Neural progenitor cell (in vitro differentiated cells): Measurements from ENCODE around the gene ITGA1. TPM values are rescaled to one million over a fixed set of nuclear protein-coding genes. Genes with fewer than 3 reads are reported as not detected.

Experiments used
- DNase-seq: peaks from one replicate; pipeline ENCODE4 v3.0.0-alpha.2; 2016; ENCODE audit warnings: low spot score
- H2AFZ ChIP-seq: fragments of 200-600 bp; sonication (generic); replicated peaks from 2 replicates; pipeline ENCODE4 v1.6.1; 2016; ENCODE audit warnings: antibody characterized with exemption
- H3F3A ChIP-seq: fragments of 200-600 bp; sonication (generic); 2 replicates; pipeline ENCODE4 v1.6.1; 2016; ENCODE audit warnings: antibody characterized with exemption, low read depth
- H3K27ac ChIP-seq: fragments of 200-600 bp; sonication (generic); 2 replicates; pipeline ENCODE4 v1.5.1; 2016; ENCODE audit warnings: mild to moderate bottlenecking
- H3K27me3 ChIP-seq: fragments of 200-600 bp; sonication (generic); 2 replicates; pipeline ENCODE4 v1.6.1; 2016; ENCODE audit warnings: mild to moderate bottlenecking, moderate library complexity
- H3K36me3 ChIP-seq: fragments of 200-600 bp; sonication (generic); 2 replicates; pipeline ENCODE4 v1.5.1; 2016
- H3K4me1 ChIP-seq: fragments of 200-600 bp; sonication (generic); 2 replicates; pipeline ENCODE4 v1.6.1; 2016; ENCODE audit warnings: mixed run types
- H3K4me2 ChIP-seq: fragments of 200-600 bp; sonication (generic); 2 replicates; pipeline ENCODE4 v1.6.1; 2016
- H3K4me3 ChIP-seq: fragments of 200-600 bp; sonication (generic); 2 replicates; pipeline ENCODE4 v1.5.1; 2016
- H3K79me2 ChIP-seq: fragments of 200-600 bp; sonication (generic); 2 replicates; pipeline ENCODE4 v1.6.1; 2016; ENCODE audit warnings: low read depth
- H3K9ac ChIP-seq: fragments of 200-600 bp; sonication (generic); 2 replicates; pipeline ENCODE4 v1.6.1; 2016
- H3K9me3 ChIP-seq: fragments of 200-600 bp; sonication (generic); 2 replicates; pipeline ENCODE4 v1.5.1; 2016; ENCODE audit warnings: low read depth
- H4K20me1 ChIP-seq: fragments of 200-600 bp; sonication (generic); 2 replicates; pipeline ENCODE4 v1.6.1; 2016; ENCODE audit warnings: low read depth
- H3K27ac Mint-ChIP-seq: 3 replicates; pipeline ENCODE4 v1.8.0; 2021; ENCODE audit warnings: mixed read lengths
- H3K27me3 Mint-ChIP-seq: 2 replicates; pipeline ENCODE4 v1.8.0; 2022; ENCODE audit warnings: low read depth, mild to moderate bottlenecking, inconsistent platforms, moderate library complexity, mixed read lengths; ENCODE audit not compliant: insufficient read depth
- H3K36me3 Mint-ChIP-seq: 3 replicates; pipeline ENCODE4 v1.8.0; 2021; ENCODE audit warnings: mixed read lengths
- H3K4me1 Mint-ChIP-seq: 3 replicates; pipeline ENCODE4 v1.8.0; 2021; ENCODE audit warnings: mixed read lengths
- H3K4me3 Mint-ChIP-seq: 3 replicates; pipeline ENCODE4 v1.8.0; 2021; ENCODE audit warnings: mild to moderate bottlenecking, moderate library complexity, mixed read lengths
- H3K9me3 Mint-ChIP-seq: 3 replicates; pipeline ENCODE4 v1.8.0; 2020; ENCODE audit warnings: mixed read lengths
- CTCF ChIP-seq: fragments of 200-600 bp; sonication (generic); IDR thresholded peaks from 2 replicates; pipeline ENCODE4 v1.5.1; 2017; ENCODE audit warnings: antibody characterized with exemption, mild to moderate bottlenecking
- EZH2 ChIP-seq: fragments of 200-600 bp; sonication (generic); IDR thresholded peaks from 2 replicates; pipeline ENCODE4 v1.6.1; 2017; ENCODE audit warnings: antibody characterized with exemption, mild to moderate bottlenecking, moderate library complexity
- EZH2phosphoT487 ChIP-seq: fragments of 200-600 bp; sonication (generic); IDR thresholded peaks from 2 replicates; pipeline ENCODE4 v1.6.1; 2017; ENCODE audit warnings: antibody characterized with exemption
- total RNA-seq: library from RNA; depleted of rRNA; stranded (reverse); fragments of >200 nt; gene quantifications from 2 replicates; pipeline ENCODE4 v1.2.3, GENCODE V29; 2015; ENCODE audit warnings: low replicate concordance

Gene ITGA1
- total RNA-seq, 1 donor from 2014 or later = 2.2 TPM

- H3K4me3 Mint-ChIP-seq = peak overlapping the region; percentile 88
- Histone ChIP-seq H3K79me2 (no peaks in the 10 kb centered on the region), H3F3A (peaks cover 5% of the 10 kb centered on the region), H3K27me3 (peaks cover 45% of the 10 kb centered on the region), H2AFZ (no peak overlapping the region), H3K4me1 (peaks cover 6% of the 10 kb centered on the region), H3K27ac (no peak overlapping the region), H3K4me3 (peak overlapping the region; percentile 69), H3K9ac (no peak overlapping the region), H3K36me3 (no peaks in the 10 kb centered on the region), H4K20me1 (no peaks in the 10 kb centered on the region), H3K9me3 (no peaks in the 10 kb centered on the region), H3K4me2 (peak overlapping the region; percentile 95)
- H3K9me3 Mint-ChIP-seq = no peaks in the 10 kb centered on the region
- TF ChIP-seq CTCF (no peak), EZH2phosphoT487 (no peak), EZH2 (no peak)
- no peak overlapping the region for H3K27ac Mint-ChIP-seq
- peaks cover 3% of the 10 kb centered on the region for H3K27me3 Mint-ChIP-seq
- peaks cover 26% of the 10 kb centered on the region for H3K4me1 Mint-ChIP-seq
- peaks cover 3% of the 10 kb centered on the region for H3K36me3 Mint-ChIP-seq
- DNase-seq = no peak
Measured at GRCh38 chr5:52990528-52990925, 202.8 kb downstream of the ITGA1 start.

- peaks cover 3% of the 10 kb centered on the region for H3K36me3 Mint-ChIP-seq
- Histone ChIP-seq H2AFZ (no peak overlapping the region), H3K4me1 (peaks cover 14% of the 10 kb centered on the region), H3K4me2 (no peak overlapping the region), H3K9ac (no peak overlapping the region), H3K79me2 (no peaks in the 10 kb centered on the region), H3K4me3 (no peak overlapping the region), H3K36me3 (no peaks in the 10 kb centered on the region), H3K27ac (no peak overlapping the region), H3K9me3 (no peaks in the 10 kb centered on the region), H4K20me1 (no peaks in the 10 kb centered on the region), H3F3A (peaks cover 4% of the 10 kb centered on the region), H3K27me3 (peaks cover 30% of the 10 kb centered on the region)
- no peaks in the 10 kb centered on the region for H3K27me3 Mint-ChIP-seq
- H3K4me1 Mint-ChIP-seq = peaks cover 15% of the 10 kb centered on the region
- TF ChIP-seq EZH2 (no peak), EZH2phosphoT487 (no peak), CTCF (no peak)
- H3K4me3 Mint-ChIP-seq = no peak overlapping the region
- no peaks in the 10 kb centered on the region for H3K9me3 Mint-ChIP-seq
- no peak overlapping the region for H3K27ac Mint-ChIP-seq
- no peak for DNase-seq
Measured at GRCh38 chr5:52993367-52993766, 205.7 kb downstream of the ITGA1 start.

GRCh38 chr5:52994266-52994665 is 206.6 kb downstream of the ITGA1 start:
- Histone ChIP-seq H3K9me3 (no peaks in the 10 kb centered on the region), H3K4me1 (peaks cover 14% of the 10 kb centered on the region), H4K20me1 (no peaks in the 10 kb centered on the region), H3K9ac (no peak overlapping the region), H3F3A (no peaks in the 10 kb centered on the region), H3K79me2 (no peaks in the 10 kb centered on the region), H3K36me3 (no peaks in the 10 kb centered on the region), H3K27ac (no peak overlapping the region), H2AFZ (no peak overlapping the region), H3K4me2 (no peak overlapping the region), H3K4me3 (no peak overlapping the region), H3K27me3 (peaks cover 21% of the 10 kb centered on the region)
- Mint-ChIP-seq H3K27ac (no peak overlapping the region), H3K9me3 (no peaks in the 10 kb centered on the region), H3K4me1 (peaks cover 16% of the 10 kb centered on the region), H3K27me3 (peaks cover 2% of the 10 kb centered on the region), H3K4me3 (no peak overlapping the region), H3K36me3 (peaks cover 3% of the 10 kb centered on the region)
- no peak for TF ChIP-seq CTCF
- no peak for TF ChIP-seq EZH2
- TF ChIP-seq EZH2phosphoT487 = no peak
- no peak for DNase-seq
